Measurements from ENCODE around the gene PSMB5. TPM values are rescaled to one million over a fixed set of nuclear protein-coding genes. Genes with fewer than 3 reads are reported as not detected.

The PSMB5 gene
- total RNA-seq, 2 experiments from 2014 or later, result 49.0 to 54.5 TPM

- ATAC-seq (ENCODE audit: low read depth), result peak; percentile 6
- no peaks in the 10 kb centered on the region for H3K36me3 Mint-ChIP-seq
- DNase-seq, result peak; percentile 53
- peaks cover 22% of the 10 kb centered on the region for H3K27me3 Mint-ChIP-seq
- POLR2A ChIA-PET, result interaction anchor here (0.6 to 2.3 kb wide), 4 partner anchors 9 to 58 kb away, joined by 3 to 9 read pairs (median 4); partner anchors contain the start of gene PSMB5
- H3K27ac Mint-ChIP-seq, result no peak overlapping the region
- H3K4me1 Mint-ChIP-seq, result peaks cover 7% of the 10 kb centered on the region
- H3K9me3 Mint-ChIP-seq, result no peaks in the 10 kb centered on the region
- peak overlapping the region; percentile 53 for H3K4me3 Mint-ChIP-seq
Observed at GRCh38 chr14:22981090-22981875, 53.4 kb downstream of the PSMB5 start.

- POLR2A ChIA-PET, result interaction anchor here (1.3 to 2.3 kb wide), 2 partner anchors 8 to 54 kb away, joined by 3 to 9 read pairs; partner anchors contain the start of gene PSMB5
- Mint-ChIP-seq H3K4me1 (peaks cover 7% of the 10 kb centered on the region), H3K36me3 (no peaks in the 10 kb centered on the region), H3K27ac (no peak overlapping the region), H3K9me3 (no peaks in the 10 kb centered on the region), H3K27me3 (peaks cover 22% of the 10 kb centered on the region), H3K4me3 (peak overlapping the region; percentile 53)
- ATAC-seq (ENCODE audit: low read depth) (no peak), DNase-seq (peak; percentile 44)
Observed at GRCh38 chr14:22980672-22981089, 54.0 kb downstream of the PSMB5 start.

DNA sequence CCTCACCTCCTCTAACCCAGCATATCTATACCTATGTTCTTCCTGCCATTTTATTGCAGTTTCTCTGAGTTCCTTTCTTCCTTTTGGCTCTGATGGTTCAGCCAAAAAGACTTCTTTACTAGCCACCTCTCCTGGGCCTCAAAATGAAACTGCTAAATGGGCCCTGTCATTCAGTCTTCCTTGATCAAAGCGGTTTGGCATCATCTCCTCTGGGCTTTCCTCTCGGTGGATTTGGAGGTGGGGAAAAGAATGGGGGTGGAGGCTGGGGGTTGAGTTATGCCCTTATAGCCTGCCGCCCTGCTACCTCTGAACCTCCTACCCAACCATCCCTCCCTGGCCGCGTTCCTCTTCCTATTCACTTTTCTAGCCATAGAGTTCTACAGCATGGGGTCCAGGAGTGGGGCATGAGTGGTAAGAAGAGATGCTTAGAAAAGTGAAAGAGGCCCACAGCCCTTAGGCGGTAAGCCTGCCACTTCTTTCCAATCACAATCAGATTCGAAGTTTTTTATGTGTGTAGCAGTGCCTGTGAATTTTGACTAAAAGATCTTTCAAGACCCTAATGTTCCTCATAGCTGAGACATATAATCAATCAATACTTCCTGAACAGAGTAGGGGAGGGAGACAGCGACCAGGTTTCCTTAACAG lies 54.8 kb downstream of the PSMB5 start:
- H3K27ac Mint-ChIP-seq, result peak overlapping the region; percentile 47
- H3K4me3 Mint-ChIP-seq, result peak overlapping the region; percentile 26
- POLR2A ChIA-PET, result no interaction called here
- H3K9me3 Mint-ChIP-seq, result no peaks in the 10 kb centered on the region
- DNase-seq, result no peak
- H3K4me1 Mint-ChIP-seq, result peaks cover 7% of the 10 kb centered on the region
- H3K27me3 Mint-ChIP-seq, result peaks cover 23% of the 10 kb centered on the region
- H3K36me3 Mint-ChIP-seq, result no peaks in the 10 kb centered on the region
- no peak for ATAC-seq (ENCODE audit: low read depth)

GRCh38 chr14:22978981-22979671 lies 55.6 kb downstream of the PSMB5 start:
- DNase-seq (no peak), ATAC-seq (ENCODE audit: low read depth) (no peak)
- Mint-ChIP-seq H3K9me3 (no peaks in the 10 kb centered on the region), H3K27ac (no peak overlapping the region), H3K36me3 (no peaks in the 10 kb centered on the region), H3K4me3 (no peak overlapping the region), H3K27me3 (peaks cover 23% of the 10 kb centered on the region), H3K4me1 (peaks cover 7% of the 10 kb centered on the region)
- POLR2A ChIA-PET, result no interaction called here

DNA sequence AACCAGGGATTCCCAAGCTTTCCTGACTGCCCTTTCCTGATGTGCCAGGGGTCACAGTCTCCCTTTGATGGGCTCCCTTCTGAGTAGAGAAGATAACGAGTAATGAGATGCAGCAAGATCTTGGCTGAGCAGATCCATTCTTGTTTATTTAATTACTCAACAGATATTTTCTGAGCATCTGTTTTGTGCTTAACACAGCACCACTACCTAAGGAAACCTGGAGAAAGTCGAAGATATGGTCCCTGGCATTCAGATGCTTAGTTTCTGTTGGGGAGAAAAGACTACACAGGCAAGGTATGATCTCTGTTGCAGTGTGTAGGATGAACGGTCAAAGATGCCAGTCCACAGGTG lies 56.2 kb downstream of the PSMB5 start:
- Mint-ChIP-seq H3K4me3 (no peak overlapping the region), H3K4me1 (peaks cover 7% of the 10 kb centered on the region), H3K36me3 (no peaks in the 10 kb centered on the region), H3K27me3 (peaks cover 23% of the 10 kb centered on the region), H3K9me3 (no peaks in the 10 kb centered on the region), H3K27ac (no peak overlapping the region)
- POLR2A ChIA-PET, result no interaction called here
- ATAC-seq (ENCODE audit: low read depth) (no peak), DNase-seq (no peak)

- Mint-ChIP-seq H3K4me1 (peaks cover 7% of the 10 kb centered on the region), H3K27me3 (peaks cover 23% of the 10 kb centered on the region), H3K27ac (no peak overlapping the region), H3K36me3 (no peaks in the 10 kb centered on the region), H3K9me3 (no peaks in the 10 kb centered on the region), H3K4me3 (no peak overlapping the region)
- POLR2A ChIA-PET, result no interaction called here
- DNase-seq (no peak), ATAC-seq (ENCODE audit: low read depth) (no peak)
Observed at GRCh38 chr14:22977684-22978486, 56.8 kb downstream of the PSMB5 start.

GRCh38 chr14:22977434-22977683 lies 57.3 kb downstream of the PSMB5 start:
- Mint-ChIP-seq H3K36me3 (no peaks in the 10 kb centered on the region), H3K9me3 (no peaks in the 10 kb centered on the region), H3K27ac (no peak overlapping the region), H3K27me3 (peaks cover 25% of the 10 kb centered on the region), H3K4me3 (no peak overlapping the region), H3K4me1 (peaks cover 7% of the 10 kb centered on the region)
- no peak for ATAC-seq (ENCODE audit: low read depth)
- DNase-seq, result no peak
- POLR2A ChIA-PET, result no interaction called here

DNA sequence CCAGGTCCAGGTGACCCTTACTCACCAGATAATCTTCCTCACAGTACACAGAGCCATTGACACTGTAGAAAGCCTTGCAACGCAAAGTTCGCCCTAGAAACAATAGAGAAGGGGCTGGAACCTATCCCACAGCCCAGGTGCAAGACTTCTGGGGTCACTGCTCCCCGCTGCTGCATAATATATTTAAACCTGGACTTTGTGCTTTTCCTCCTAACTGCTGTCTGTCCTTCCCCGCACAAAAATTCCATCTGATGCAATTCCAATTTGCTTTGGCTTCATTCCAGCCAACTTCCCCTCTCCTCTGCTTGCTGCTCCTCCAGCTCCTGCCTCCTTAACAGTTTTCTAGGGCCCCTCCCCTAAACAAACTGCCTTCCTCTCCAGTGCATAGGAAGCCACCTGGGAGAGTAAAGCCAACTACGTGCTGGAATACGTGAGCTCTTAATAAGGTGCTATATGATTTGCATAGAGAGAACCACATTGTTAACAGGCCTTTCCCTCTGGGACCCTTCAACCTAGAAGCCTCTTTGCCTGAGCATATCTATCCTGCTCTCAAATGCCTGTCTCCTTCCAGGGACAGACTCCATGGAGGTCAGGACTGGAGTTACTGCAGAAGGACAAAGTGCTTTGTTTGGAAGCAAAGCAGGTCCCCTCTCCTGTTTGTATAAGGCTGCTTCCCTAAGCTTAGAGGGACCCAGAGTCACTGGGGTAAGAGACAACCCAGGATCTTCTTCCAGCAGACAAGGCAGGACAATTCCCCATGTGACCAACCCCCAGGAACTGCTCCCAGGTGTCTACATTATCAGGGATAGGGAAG lies 57.9 kb downstream of the PSMB5 start:
- POLR2A ChIA-PET, result no interaction called here
- Mint-ChIP-seq H3K36me3 (no peaks in the 10 kb centered on the region), H3K27ac (no peak overlapping the region), H3K4me3 (no peak overlapping the region), H3K4me1 (peaks cover 7% of the 10 kb centered on the region), H3K27me3 (peaks cover 26% of the 10 kb centered on the region), H3K9me3 (no peaks in the 10 kb centered on the region)
- DNase-seq, result no peak
- no peak for ATAC-seq (ENCODE audit: low read depth)

Other genes with a start within 250 kb of the PSMB5 start
- 1 to 10 TPM in 1 of 2 experiments, under 1 TPM in 1; 0.89 to 2.5 TPM for gene SLC7A7, start 219.5 kb downstream of the PSMB5 start, total RNA-seq
- gene MRPL52, start 205.0 kb downstream of the PSMB5 start, total RNA-seq, result 10 to 100 TPM; 76.6 to 86.5 TPM
- gene MMP14, start 198.3 kb downstream of the PSMB5 start, total RNA-seq, result 1 to 10 TPM; 3.1 to 4.9 TPM
- gene LRP10, start 163.2 kb downstream of the PSMB5 start, total RNA-seq, result 10 to 100 TPM; 59.9 to 63.1 TPM
- gene REM2, start 151.7 kb downstream of the PSMB5 start, total RNA-seq, result 1 to 10 TPM; 1.2 TPM
- gene RBM23, start 115.8 kb downstream of the PSMB5 start, total RNA-seq, result 10 to 100 TPM; 91.7 to 98.0 TPM
- gene PRMT5, start 105.5 kb downstream of the PSMB5 start, total RNA-seq, result 10 to 100 TPM; 35.7 to 40.1 TPM
- gene HAUS4, start 77.8 kb downstream of the PSMB5 start, total RNA-seq, result 10 to 100 TPM; 60.5 to 62.6 TPM
- 1 to 10 TPM in 1 of 2 experiments, under 1 TPM in 1; 0.97 to 1.3 TPM for gene AJUBA, start 52.3 kb downstream of the PSMB5 start, total RNA-seq
- 10 to 100 TPM; 11.4 to 11.6 TPM for gene C14orf93, start 24.8 kb downstream of the PSMB5 start, total RNA-seq
- gene PSMB11, start 7.3 kb upstream of the PSMB5 start, total RNA-seq, result not detected
- gene CDH24, start 22.6 kb upstream of the PSMB5 start, total RNA-seq, result 1 to 10 TPM; 2.3 to 2.4 TPM
- gene ACIN1, start 60.2 kb upstream of the PSMB5 start, total RNA-seq, result 100 to 1,000 TPM; 212 to 214 TPM
- gene C14orf119, start 60.6 kb upstream of the PSMB5 start, total RNA-seq, result 10 to 100 TPM; 46.6 to 47.4 TPM
- not detected for gene CIROP, start 70.1 kb upstream of the PSMB5 start, total RNA-seq
- 1 to 10 TPM; 1.8 to 2.1 TPM for gene CEBPE, start 84.4 kb upstream of the PSMB5 start, total RNA-seq
- gene SLC7A8, start 148.8 kb upstream of the PSMB5 start, total RNA-seq, result 1 to 10 TPM; 1.8 to 3.1 TPM
- gene RNF212B, start 203.0 kb upstream of the PSMB5 start, total RNA-seq, result not detected

Data from activated naive CD8-positive, alpha-beta T cell treated with anti-CD3 and anti-CD28 coated beads, Interleukin-2, amount 10 ng/mL, durations not matched to agents 7 days and 5 days (primary cell).